ENCODE data around the gene ENGASE.

The ENGASE gene

DNA sequence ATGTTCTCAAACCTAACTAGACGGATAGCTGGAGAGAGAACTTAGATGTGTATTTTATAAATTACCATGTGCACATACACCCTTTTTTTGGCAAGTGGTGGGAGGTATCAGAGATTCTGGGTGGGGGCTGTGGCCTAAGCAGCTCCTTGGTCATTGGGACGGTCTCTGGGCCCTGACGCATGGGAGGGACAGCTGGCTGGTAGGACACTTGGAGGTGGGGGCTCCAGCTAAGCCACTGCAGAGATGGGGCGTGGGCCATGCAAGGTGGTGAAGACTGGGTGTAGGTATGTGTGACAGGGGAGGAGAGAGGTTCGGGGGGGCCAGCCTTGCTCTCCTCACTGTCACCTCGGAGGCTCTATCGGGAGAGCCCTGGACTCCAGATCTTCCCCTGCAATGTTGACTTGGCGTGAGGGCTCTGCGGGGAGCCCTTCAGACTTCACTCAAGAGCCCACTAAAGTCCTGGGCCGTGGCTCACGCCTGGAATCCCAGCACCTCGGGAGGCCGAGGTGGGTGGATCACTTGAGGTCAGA is 33.5 kb upstream of the ENGASE start:
- FAIRE-seq, result no peak

DNA sequence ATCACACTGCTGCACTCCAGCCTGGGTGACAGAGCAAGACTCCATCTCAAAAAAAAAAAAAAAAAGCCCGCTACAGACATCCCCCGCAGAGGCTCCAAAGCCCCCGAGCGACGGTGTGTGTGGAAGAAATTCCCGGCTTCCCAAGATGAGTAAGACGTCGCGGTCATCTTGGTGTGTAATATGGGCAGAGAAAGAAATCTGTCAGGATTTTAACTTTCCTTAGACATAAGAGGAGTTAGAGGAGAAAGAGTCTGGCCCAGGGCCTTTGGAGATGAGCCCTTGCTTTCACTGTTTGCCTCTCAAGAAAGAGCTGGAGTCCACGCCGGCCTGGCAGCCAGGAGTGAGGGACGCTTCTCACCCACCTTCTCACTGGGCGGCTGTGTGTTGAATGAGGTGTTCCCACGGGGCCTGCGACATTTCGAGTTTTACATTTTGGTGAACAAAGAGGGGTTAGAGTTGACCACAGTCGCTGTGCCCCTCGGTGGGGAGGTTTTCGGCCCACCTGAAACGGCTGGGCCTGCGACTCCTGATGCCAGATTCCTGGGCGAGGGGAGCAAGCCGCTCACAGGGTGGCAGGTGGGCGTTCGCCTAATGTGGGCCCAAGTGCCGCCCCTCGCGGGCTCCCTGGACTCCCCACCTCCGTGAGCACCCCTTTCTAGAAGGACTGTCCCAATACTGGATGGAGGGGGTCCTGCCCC is 32.8 kb upstream of the ENGASE start:
- no peak for FAIRE-seq

DNA sequence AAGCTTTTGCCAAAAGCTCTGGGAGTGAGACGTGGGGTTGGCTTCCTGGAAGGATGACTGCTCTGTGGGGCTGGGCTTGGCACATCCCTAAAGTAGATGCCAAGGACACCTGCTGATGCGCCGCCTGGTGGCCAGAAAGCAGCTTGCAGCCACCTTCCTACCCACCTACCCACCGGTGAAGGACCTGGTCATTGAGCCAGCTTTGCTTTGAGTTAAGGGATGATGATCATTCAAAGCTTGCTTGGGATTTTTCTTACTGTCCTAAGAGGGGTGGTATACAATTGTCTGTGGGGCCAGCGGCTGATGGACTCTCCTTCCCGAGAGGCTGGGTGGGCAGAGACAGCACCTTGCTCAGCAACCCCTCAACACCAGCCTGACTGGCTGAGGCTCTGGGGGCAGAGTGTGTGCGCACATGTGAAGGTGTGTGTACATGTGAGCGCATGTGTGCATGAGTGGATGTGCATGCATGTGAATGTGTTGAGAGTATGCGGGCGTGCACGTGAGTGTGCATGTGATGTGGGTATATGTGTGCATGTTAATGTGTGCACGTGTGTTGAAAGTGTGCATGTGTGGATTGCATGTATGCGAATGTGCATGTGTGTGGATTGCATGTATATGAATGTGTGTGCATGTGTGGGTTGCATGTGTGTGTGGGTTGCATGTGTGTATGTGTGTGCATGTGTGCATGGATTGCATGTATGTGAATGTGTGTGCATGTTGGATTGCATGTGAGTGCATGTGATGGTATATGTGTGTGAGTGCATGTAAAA is 32.0 kb upstream of the ENGASE start:
- no peak for FAIRE-seq

GRCh38 chr17:79043191-79043930 is 31.3 kb upstream of the ENGASE start:
- no peak for FAIRE-seq

GRCh38 chr17:79043931-79044320 is 30.7 kb upstream of the ENGASE start:
- no peak for FAIRE-seq

DNA sequence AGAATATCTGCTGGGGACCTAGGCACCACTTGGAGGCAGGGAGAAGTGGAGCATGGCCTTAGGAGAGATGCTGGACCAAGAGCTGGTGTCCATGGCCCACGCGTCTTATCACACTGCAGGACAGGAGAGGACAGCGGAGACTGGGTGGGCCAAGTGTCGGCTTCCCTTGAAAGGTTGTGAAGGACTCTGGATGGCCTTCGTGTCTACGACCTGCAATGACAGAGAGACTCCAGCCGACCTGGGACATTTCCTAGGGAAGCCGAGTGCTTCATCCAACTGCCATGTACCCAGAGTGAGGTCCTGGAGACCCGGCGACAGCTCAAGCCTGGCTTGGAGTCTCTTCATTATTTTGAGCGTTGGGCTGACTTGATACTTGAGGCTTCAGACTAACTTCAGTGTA is 30.2 kb upstream of the ENGASE start:
- no peak for FAIRE-seq

DNA sequence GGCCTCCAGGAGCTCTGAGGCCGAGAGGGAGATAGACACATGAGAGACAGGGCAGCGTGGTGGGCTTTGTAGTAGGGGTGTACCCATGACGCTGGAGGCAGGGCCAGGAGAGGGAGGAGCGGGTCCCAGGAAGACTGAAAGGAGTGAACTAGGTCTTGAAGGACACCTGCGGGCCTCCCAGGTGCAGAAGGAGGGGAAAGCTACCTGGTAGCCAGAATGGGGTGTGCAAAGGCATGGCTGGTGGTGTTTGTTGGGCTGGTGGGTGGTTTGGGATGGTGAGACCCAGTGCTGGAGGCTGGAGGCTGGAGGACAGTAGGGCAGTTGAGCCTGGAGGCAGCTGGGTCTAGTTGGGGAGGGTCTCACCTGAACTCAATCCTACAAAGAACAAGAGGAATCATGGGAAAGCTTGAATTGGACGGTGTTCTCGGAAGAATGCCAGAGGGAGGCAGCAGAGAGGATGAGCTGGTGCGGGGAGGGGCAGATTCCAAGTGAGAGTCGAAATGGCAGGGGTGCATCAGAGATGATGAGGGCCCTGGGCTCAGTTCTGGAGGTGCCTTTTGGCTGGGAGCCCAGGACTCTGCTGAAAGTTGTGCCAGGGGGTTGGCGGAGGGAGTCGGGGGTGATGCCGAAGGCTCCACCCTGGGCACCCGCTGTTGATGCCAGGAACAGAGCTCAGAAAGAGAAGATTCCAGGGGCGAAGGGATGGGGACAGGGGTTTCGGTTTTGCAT is 29.5 kb upstream of the ENGASE start:
- no peak for FAIRE-seq

- FAIRE-seq, result no peak
These were observed 28.8 kb upstream of the ENGASE start for GRCh38 chr17:79045842-79046196.

DNA sequence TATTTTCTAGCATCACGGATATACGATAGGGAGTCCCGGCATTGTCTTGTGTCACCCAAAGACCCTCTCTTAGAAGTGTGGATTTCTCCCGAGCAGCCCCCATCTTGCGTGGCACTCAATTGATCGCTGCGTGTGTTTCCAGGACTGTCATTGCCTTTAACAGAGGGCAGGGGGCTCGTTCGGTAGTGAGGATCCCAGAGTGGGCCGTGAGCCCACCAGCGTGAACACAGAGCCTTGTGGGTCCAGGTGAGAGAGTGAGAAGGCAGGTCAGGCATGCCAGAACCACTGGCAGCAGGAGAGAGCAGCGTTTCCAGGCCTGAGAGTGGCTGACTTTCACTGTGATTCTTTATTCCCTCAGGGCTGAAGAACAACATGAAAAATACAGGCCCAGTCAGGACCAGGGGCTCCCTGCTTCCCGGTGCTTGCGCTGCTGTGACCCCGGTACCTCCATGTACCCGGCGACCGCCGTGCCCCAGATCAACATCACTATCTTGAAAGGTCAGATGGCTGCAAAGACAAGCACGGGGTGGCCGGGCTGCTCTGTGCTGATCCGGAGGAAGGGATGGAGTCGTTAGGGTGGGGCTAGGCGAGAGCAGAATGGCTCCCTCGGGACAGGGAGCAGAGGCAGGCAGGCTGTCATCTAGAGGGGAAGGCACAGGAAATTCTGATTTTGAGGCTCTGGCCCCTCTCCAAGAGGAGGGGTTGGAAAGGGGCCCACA is 28.3 kb upstream of the ENGASE start:
- no peak for FAIRE-seq

GRCh38 chr17:79046916-79047280 is 27.7 kb upstream of the ENGASE start:
- no peak for FAIRE-seq

- FAIRE-seq, result no peak
These were observed 27.2 kb upstream of the ENGASE start for GRCh38 chr17:79047291-79047920.

DNA sequence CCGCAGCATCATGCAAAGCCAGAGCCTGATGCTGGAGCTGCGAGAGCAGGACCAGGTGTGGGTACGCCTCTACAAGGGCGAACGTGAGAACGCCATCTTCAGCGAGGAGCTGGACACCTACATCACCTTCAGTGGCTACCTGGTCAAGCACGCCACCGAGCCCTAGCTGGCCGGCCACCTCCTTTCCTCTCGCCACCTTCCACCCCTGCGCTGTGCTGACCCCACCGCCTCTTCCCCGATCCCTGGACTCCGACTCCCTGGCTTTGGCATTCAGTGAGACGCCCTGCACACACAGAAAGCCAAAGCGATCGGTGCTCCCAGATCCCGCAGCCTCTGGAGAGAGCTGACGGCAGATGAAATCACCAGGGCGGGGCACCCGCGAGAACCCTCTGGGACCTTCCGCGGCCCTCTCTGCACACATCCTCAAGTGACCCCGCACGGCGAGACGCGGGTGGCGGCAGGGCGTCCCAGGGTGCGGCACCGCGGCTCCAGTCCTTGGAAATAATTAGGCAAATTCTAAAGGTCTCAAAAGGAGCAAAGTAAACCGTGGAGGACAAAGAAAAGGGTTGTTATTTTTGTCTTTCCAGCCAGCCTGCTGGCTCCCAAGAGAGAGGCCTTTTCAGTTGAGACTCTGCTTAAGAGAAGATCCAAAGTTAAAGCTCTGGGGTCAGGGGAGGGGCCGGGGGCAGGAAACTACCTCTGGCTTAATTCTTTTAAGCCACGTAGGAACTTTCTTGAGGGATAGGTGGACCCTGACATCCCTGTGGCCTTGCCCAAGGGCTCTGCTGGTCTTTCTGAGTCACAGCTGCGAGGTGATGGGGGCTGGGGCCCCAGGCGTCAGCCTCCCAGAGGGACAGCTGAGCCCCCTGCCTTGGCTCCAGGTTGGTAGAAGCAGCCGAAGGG is 26.4 kb upstream of the ENGASE start:
- FAIRE-seq, result no peak

DNA sequence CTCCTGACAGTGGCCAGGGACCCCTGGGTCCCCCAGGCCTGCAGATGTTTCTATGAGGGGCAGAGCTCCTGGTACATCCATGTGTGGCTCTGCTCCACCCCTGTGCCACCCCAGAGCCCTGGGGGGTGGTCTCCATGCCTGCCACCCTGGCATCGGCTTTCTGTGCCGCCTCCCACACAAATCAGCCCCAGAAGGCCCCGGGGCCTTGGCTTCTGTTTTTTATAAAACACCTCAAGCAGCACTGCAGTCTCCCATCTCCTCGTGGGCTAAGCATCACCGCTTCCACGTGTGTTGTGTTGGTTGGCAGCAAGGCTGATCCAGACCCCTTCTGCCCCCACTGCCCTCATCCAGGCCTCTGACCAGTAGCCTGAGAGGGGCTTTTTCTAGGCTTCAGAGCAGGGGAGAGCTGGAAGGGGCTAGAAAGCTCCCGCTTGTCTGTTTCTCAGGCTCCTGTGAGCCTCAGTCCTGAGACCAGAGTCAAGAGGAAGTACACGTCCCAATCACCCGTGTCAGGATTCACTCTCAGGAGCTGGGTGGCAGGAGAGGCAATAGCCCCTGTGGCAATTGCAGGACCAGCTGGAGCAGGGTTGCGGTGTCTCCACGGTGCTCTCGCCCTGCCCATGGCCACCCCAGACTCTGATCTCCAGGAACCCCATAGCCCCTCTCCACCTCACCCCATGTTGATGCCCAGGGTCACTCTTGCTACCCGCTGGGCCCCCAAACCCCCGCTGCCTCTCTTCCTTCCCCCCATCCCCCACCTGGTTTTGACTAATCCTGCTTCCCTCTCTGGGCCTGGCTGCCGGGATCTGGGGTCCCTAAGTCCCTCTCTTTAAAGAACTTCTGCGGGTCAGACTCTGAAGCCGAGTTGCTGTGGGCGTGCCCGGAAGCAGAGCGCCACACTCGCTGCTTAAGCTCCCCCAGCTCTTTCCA is 25.5 kb upstream of the ENGASE start:
- no peak for FAIRE-seq

- FAIRE-seq, result no peak
These were observed 24.8 kb upstream of the ENGASE start for GRCh38 chr17:79049821-79050220.

GRCh38 chr17:79050551-79050950 is 24.1 kb upstream of the ENGASE start:
- FAIRE-seq, result no peak

- no peak for FAIRE-seq
These were observed 23.3 kb upstream of the ENGASE start for GRCh38 chr17:79051306-79051705.

DNA sequence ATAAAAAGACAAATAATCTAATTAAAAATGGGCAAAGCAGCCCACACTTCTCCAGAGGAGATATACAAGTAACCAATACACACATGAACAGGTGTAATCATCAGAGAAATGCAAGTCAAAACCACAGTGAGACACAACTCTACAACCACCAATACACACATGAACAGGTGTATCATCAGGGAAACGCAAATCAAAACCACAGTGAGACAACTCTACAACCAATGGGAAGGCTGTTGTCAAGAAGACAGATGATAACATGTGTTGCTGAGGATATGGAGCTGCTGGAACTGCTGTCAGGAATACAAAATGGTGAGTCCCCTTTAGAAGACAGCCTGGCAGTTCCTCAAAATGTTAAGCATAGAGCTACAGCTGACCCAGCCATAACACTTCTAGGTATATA is 22.5 kb upstream of the ENGASE start:
- no peak for FAIRE-seq

GRCh38 chr17:79053251-79053925 is 21.2 kb upstream of the ENGASE start:
- FAIRE-seq, result no peak
